KMS-11 (cell line): ENCODE measurements around the gene GABARAPL2.

ENCODE experiments used
- H2AFZ ChIP-seq: fragments of 200-600 bp; sonication (generic); 2 replicates; pipeline ENCODE4 v1.6.1; 2016; ENCODE audit warnings: antibody characterized with exemption, mixed run types, low read depth
- H3K27ac ChIP-seq: fragments of 200-600 bp; sonication (generic); 2 replicates; pipeline ENCODE4 v1.6.1; 2016; ENCODE audit warnings: mild to moderate bottlenecking, mixed run types
- H3K27me3 ChIP-seq: fragments of 200-600 bp; sonication (generic); 2 replicates; pipeline ENCODE4 v1.6.1; 2017; ENCODE audit warnings: mild to moderate bottlenecking, low read depth, mixed run types, moderate library complexity; ENCODE audit not compliant: insufficient read depth
- H3K36me3 ChIP-seq: fragments of 200-600 bp; sonication (generic); 2 replicates; pipeline ENCODE4 v1.6.1; 2017; ENCODE audit warnings: mild to moderate bottlenecking, mixed run types; ENCODE audit not compliant: insufficient read depth
- H3K4me1 ChIP-seq: fragments of 200-600 bp; sonication (generic); 2 replicates; pipeline ENCODE4 v1.6.1; 2016; ENCODE audit warnings: mild to moderate bottlenecking, low read depth, mixed run types; ENCODE audit not compliant: poor library complexity, severe bottlenecking
- H3K4me2 ChIP-seq: fragments of 200-600 bp; sonication (generic); 2 replicates; pipeline ENCODE4 v1.7.0; 2016; ENCODE audit warnings: mild to moderate bottlenecking, mixed run types
- H3K4me3 ChIP-seq: fragments of 200-600 bp; sonication (generic); IDR thresholded peaks from 2 replicates; pipeline ENCODE4 v1.6.1; 2017; ENCODE audit warnings: low read depth, low read length, mixed read lengths; ENCODE audit not compliant: insufficient read depth
- H3K79me2 ChIP-seq: fragments of 200-600 bp; sonication (generic); 2 replicates; pipeline ENCODE4 v1.6.1; 2016; ENCODE audit warnings: low read depth, mixed run types; ENCODE audit not compliant: insufficient read depth
- H3K9ac ChIP-seq: fragments of 200-600 bp; sonication (generic); 2 replicates; pipeline ENCODE4 v1.6.1; 2016; ENCODE audit warnings: mild to moderate bottlenecking, mixed run types
- H4K20me1 ChIP-seq: fragments of 200-600 bp; sonication (generic); 2 replicates; pipeline ENCODE4 v1.6.1; 2016; ENCODE audit warnings: mild to moderate bottlenecking, mixed run types; ENCODE audit not compliant: insufficient read depth
- TF ChIP-seq, protein P1 (sequence below): fragments of 200-600 bp; sonication (generic); conservative IDR thresholded peaks from 2 replicates; pipeline ENCODE4 v1.6.1; 2017; ENCODE audit warnings: low read depth, mild to moderate bottlenecking, antibody characterized with exemption, low read length, moderate library complexity, mixed read lengths

Gene GABARAPL2

DNA sequence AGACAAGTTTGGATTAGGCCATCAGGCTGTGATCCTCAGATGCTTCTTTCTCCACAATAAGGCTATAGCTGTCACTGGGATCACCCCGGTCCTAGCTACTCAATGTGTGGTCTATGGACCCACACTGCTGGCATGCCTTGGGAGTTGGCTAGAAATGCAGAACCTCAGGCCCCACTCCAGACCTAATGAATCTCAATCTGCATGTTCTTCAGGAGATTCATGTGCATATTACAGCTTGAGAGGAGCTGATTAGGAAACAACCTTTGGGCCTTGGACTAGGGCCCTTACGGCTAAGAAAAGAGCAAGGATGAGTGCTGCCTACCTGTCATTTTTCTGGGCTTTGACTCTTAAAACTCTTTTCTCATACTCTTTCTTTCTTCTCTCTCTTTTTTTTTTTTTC lies 49.4 kb downstream of the GABARAPL2 start:
- TF ChIP-seq, protein P1, sequence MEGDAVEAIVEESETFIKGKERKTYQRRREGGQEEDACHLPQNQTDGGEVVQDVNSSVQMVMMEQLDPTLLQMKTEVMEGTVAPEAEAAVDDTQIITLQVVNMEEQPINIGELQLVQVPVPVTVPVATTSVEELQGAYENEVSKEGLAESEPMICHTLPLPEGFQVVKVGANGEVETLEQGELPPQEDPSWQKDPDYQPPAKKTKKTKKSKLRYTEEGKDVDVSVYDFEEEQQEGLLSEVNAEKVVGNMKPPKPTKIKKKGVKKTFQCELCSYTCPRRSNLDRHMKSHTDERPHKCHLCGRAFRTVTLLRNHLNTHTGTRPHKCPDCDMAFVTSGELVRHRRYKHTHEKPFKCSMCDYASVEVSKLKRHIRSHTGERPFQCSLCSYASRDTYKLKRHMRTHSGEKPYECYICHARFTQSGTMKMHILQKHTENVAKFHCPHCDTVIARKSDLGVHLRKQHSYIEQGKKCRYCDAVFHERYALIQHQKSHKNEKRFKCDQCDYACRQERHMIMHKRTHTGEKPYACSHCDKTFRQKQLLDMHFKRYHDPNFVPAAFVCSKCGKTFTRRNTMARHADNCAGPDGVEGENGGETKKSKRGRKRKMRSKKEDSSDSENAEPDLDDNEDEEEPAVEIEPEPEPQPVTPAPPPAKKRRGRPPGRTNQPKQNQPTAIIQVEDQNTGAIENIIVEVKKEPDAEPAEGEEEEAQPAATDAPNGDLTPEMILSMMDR: no peak
- Histone ChIP-seq H3K79me2 (no peaks in the 10 kb centered on the region), H4K20me1 (no peaks in the 10 kb centered on the region), H2AFZ (no peak overlapping the region), H3K27ac (no peak overlapping the region), H3K36me3 (no peaks in the 10 kb centered on the region), H3K4me3 (no peak overlapping the region), H3K4me2 (no peak overlapping the region), H3K9ac (no peak overlapping the region), H3K4me1 (no peaks in the 10 kb centered on the region), H3K27me3 (no peaks in the 10 kb centered on the region)

DNA sequence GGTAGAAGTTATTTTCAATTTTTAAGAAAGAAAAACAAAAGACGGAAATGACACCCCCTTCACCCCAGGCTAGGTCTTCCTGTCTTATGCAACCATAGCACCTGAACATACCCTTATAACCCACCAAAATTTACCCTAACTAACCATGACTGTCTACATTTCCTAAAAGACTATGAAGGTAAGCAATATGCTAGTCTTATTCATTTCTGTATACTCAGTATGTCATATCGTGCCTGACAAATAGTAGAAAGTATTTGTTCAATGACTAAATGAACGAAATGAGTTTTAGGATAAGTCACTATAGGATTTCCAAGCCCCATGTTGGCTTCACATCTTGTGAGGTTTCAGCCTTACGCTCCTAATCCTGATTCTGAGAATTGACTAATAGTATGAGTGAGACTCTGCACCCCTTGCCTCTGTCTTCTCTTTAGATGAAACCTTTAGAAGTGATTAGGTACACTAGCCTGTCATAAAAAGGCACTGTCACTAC lies 50.4 kb downstream of the GABARAPL2 start:
- H3K4me1 ChIP-seq: peaks cover 4% of the 10 kb centered on the region
- no peaks in the 10 kb centered on the region for H4K20me1 ChIP-seq
- no peak overlapping the region for H3K27ac ChIP-seq
- no peak overlapping the region for H3K9ac ChIP-seq
- H3K79me2 ChIP-seq: no peaks in the 10 kb centered on the region; the same call in 1 of the 2 replicates
- H3K4me3 ChIP-seq: no peak overlapping the region
- H3K36me3 ChIP-seq: no peaks in the 10 kb centered on the region
- H3K27me3 ChIP-seq: no peaks in the 10 kb centered on the region
- H2AFZ ChIP-seq: no peak overlapping the region
- TF ChIP-seq, protein P1: no peak
- no peak overlapping the region for H3K4me2 ChIP-seq

DNA sequence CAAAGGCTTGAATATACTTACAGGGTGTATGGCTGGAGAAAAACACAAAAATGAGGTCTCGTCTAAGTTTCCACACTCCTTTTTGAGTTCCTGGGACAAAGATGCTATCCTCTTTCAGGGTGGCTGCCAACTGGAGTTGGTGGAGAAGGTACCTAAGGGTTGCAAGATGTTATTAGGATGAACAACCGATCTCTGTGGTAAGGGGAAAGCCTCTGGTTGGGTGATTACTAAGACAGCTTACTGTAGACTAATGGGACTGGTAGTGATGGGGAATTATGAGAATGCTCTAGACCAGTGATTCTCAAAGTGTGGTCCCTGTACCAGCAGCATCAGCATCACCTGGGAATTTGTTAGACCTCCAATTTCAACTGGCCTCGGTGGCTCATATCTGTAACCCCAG lies 50.9 kb downstream of the GABARAPL2 start:
- Histone ChIP-seq H3K9ac (no peak overlapping the region), H3K79me2 (peaks cover 5% of the 10 kb centered on the region; the same call in 1 of the 2 replicates), H3K4me2 (no peak overlapping the region), H3K27me3 (no peaks in the 10 kb centered on the region), H3K4me3 (no peak overlapping the region), H3K27ac (no peak overlapping the region), H3K4me1 (peaks cover 9% of the 10 kb centered on the region), H4K20me1 (no peaks in the 10 kb centered on the region), H3K36me3 (no peaks in the 10 kb centered on the region), H2AFZ (no peak overlapping the region)
- TF ChIP-seq, protein P1: no peak

DNA sequence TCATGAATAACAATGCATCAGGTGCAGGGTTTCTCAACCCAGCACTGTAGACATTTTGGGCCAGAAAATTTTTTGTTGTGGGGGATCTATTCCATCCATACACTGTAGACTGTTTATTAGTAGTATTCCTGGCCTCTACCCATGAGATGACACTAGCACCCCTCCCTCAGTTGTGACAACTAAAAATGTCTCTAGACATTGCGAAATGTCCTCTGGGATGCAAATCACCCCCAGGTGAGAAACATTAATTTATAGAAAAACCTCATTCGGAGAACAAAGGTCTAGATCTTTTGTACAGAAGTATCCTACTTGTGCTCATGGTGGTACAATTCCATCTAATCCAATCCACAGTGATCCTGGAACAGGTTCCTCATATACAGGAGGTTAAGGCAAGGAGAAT lies 52.6 kb downstream of the GABARAPL2 start:
- Histone ChIP-seq H4K20me1 (no peaks in the 10 kb centered on the region), H3K79me2 (peaks cover 6% of the 10 kb centered on the region; the same call in 1 of the 2 replicates), H2AFZ (no peak overlapping the region), H3K4me3 (no peak overlapping the region), H3K4me1 (peaks cover 13% of the 10 kb centered on the region), H3K36me3 (no peaks in the 10 kb centered on the region), H3K4me2 (no peak overlapping the region), H3K27me3 (no peaks in the 10 kb centered on the region), H3K9ac (no peak overlapping the region), H3K27ac (no peak overlapping the region)
- TF ChIP-seq, protein P1: no peak
